Smooth muscle cell (in vitro differentiated cells): Measurements from ENCODE around the gene AGPAT4. TPM values are rescaled to one million over a fixed set of nuclear protein-coding genes. Genes with fewer than 3 reads are reported as not detected.

ENCODE experiments used
- DNase-seq: peaks from one replicate; lab custom pipeline; 2025; ENCODE audit not compliant: unreplicated experiment; lab: John Stamatoyannopoulos, UW
- H2AFZ ChIP-seq: fragments of 200-600 bp; sonication (generic); 2 replicates; pipeline ENCODE4 v1.6.0; 2016; ENCODE audit warnings: antibody characterized with exemption, low read depth, mild to moderate bottlenecking
- H3F3A ChIP-seq: fragments of 200-600 bp; sonication (generic); 2 replicates; pipeline ENCODE4 v1.6.0; 2017; ENCODE audit warnings: antibody characterized with exemption, low read depth
- H3K27ac ChIP-seq: fragments of 200-600 bp; sonication (generic); 2 replicates; pipeline ENCODE4 v1.5.1; 2016; ENCODE audit warnings: low read depth, mild to moderate bottlenecking
- H3K27me3 ChIP-seq: fragments of 200-600 bp; sonication (generic); 2 replicates; pipeline ENCODE4 v1.6.1; 2016; ENCODE audit warnings: low read depth, mild to moderate bottlenecking
- H3K36me3 ChIP-seq: fragments of 200-600 bp; sonication (generic); 2 replicates; pipeline ENCODE4 v1.5.1; 2016; ENCODE audit warnings: low read depth
- H3K4me1 ChIP-seq: fragments of 200-600 bp; sonication (generic); 2 replicates; pipeline ENCODE4 v1.5.1; 2016; ENCODE audit warnings: low read depth
- H3K4me2 ChIP-seq: fragments of 200-600 bp; sonication (generic); 2 replicates; pipeline ENCODE4 v1.6.0; 2016; ENCODE audit warnings: mild to moderate bottlenecking
- H3K4me3 ChIP-seq: fragments of 200-600 bp; sonication (generic); 2 replicates; pipeline ENCODE4 v1.5.1; 2016; ENCODE audit warnings: mild to moderate bottlenecking
- H3K79me2 ChIP-seq: fragments of 200-600 bp; sonication (generic); 2 replicates; pipeline ENCODE4 v1.6.0; 2016; ENCODE audit warnings: low read depth, mild to moderate bottlenecking
- H3K9ac ChIP-seq: fragments of 200-600 bp; sonication (generic); 2 replicates; pipeline ENCODE4 v1.6.0; 2016; ENCODE audit warnings: low read depth
- H3K9me3 ChIP-seq: fragments of 200-600 bp; sonication (generic); replicated peaks from 2 replicates; pipeline ENCODE4 v1.5.1; 2016; ENCODE audit warnings: low read depth
- H4K20me1 ChIP-seq: fragments of 200-600 bp; sonication (generic); 2 replicates; pipeline ENCODE4 v1.6.0; 2016; ENCODE audit warnings: low read depth
- CTCF ChIP-seq: fragments of 200-600 bp; sonication (generic); IDR thresholded peaks from 2 replicates; pipeline ENCODE4 v1.5.1; 2017; ENCODE audit warnings: borderline replicate concordance, mild to moderate bottlenecking, antibody characterized with exemption; ENCODE audit not compliant: insufficient read depth, poor library complexity, severe bottlenecking
- WGBS: methylation state at CpG from one replicate; pipeline ENCODE4 v1.1.7; 2016; ENCODE audit warnings: low lambda C conversion rate; 5-methylcytosine and 5-hydroxymethylcytosine counted together
- polyA plus RNA-seq: library from polyadenylated mRNA; unstranded; fragments of >200 nt; fragmentation: Nextera tagmentation; extraction: Ambion mirVana; gene quantifications from 2 replicates; pipeline ENCODE4 v1.2.1, GENCODE V29; 2016
- total RNA-seq: library from RNA; depleted of rRNA; stranded (reverse); fragments of >200 nt; gene quantifications from 2 replicates; pipeline ENCODE4 v1.2.3, GENCODE V29; 2014

The AGPAT4 gene
- total and polyA plus RNA-seq, 2 experiments from 2014 or later = 51.4 to 51.8 TPM

GRCh38 chr6:161161121-161161520, 112.7 kb downstream of the AGPAT4 start:
- no peak overlapping the region for H3K4me2 ChIP-seq
- H3K79me2 ChIP-seq = peaks cover 28% of the 10 kb centered on the region
- H3K27me3 ChIP-seq = no peaks in the 10 kb centered on the region
- WGBS = 99% methylated on average over 15 of the region's 15 CpGs
- no peaks in the 10 kb centered on the region for H3K9me3 ChIP-seq
- no peak overlapping the region for H3K4me3 ChIP-seq
- no peak overlapping the region for H2AFZ ChIP-seq
- no peaks in the 10 kb centered on the region for H3F3A ChIP-seq
- no peak for TF ChIP-seq CTCF
- no peak for DNase-seq
- H3K27ac ChIP-seq = no peak overlapping the region
- no peaks in the 10 kb centered on the region for H3K4me1 ChIP-seq
- no peak overlapping the region for H3K9ac ChIP-seq
- H4K20me1 ChIP-seq = peaks cover 53% of the 10 kb centered on the region
- no peaks in the 10 kb centered on the region for H3K36me3 ChIP-seq

GRCh38 chr6:161154796-161155335, 119.0 kb downstream of the AGPAT4 start:
- WGBS = 95% methylated on average over 13 of the region's 13 CpGs
- H3K79me2 ChIP-seq = peaks cover 28% of the 10 kb centered on the region
- H4K20me1 ChIP-seq = peaks cover 37% of the 10 kb centered on the region
- no peaks in the 10 kb centered on the region for H3K4me1 ChIP-seq
- H3K9me3 ChIP-seq = no peaks in the 10 kb centered on the region
- TF ChIP-seq CTCF = no peak
- no peak overlapping the region for H3K9ac ChIP-seq
- DNase-seq = no peak
- H3K27me3 ChIP-seq = no peaks in the 10 kb centered on the region
- no peak overlapping the region for H3K4me2 ChIP-seq
- no peaks in the 10 kb centered on the region for H3K36me3 ChIP-seq
- no peaks in the 10 kb centered on the region for H3F3A ChIP-seq
- H2AFZ ChIP-seq = no peak overlapping the region
- no peak overlapping the region for H3K4me3 ChIP-seq
- H3K27ac ChIP-seq = no peak overlapping the region

- no peaks in the 10 kb centered on the region for H3K27me3 ChIP-seq
- no peak overlapping the region for H3K27ac ChIP-seq
- peaks cover 18% of the 10 kb centered on the region for H3K79me2 ChIP-seq
- no peaks in the 10 kb centered on the region for H3K4me1 ChIP-seq
- no peaks in the 10 kb centered on the region for H3K9me3 ChIP-seq
- H3K36me3 ChIP-seq = no peaks in the 10 kb centered on the region
- H3K4me2 ChIP-seq = no peak overlapping the region
- DNase-seq = no peak
- no peak overlapping the region for H2AFZ ChIP-seq
- WGBS = 98% methylated on average over 10 of the region's 10 CpGs
- TF ChIP-seq CTCF = no peak
- H4K20me1 ChIP-seq = peaks cover 35% of the 10 kb centered on the region
- H3F3A ChIP-seq = no peaks in the 10 kb centered on the region
- H3K4me3 ChIP-seq = no peak overlapping the region
- no peak overlapping the region for H3K9ac ChIP-seq
Measured at GRCh38 chr6:161153725-161154124, 120.1 kb downstream of the AGPAT4 start.
